Measurements from ENCODE around the gene FLRT2. TPM values are rescaled to one million over a fixed set of nuclear protein-coding genes. Genes with fewer than 3 reads are reported as not detected.

FLRT2 gene
- total and polyA plus RNA-seq, 7 donors: 0.60 to 13.0 (median 3.0) TPM

- no peaks in the 10 kb centered on the region for H3K36me3 ChIP-seq
- H3K9me3 ChIP-seq: no peaks in the 10 kb centered on the region
- H3K27me3 ChIP-seq: no peaks in the 10 kb centered on the region
- WGBS, 2 donors: 62 to 80% methylated on average over 4 of the region's 4 CpGs
- DNase-seq: no peak
- TF ChIP-seq POLR2AphosphoS5 (IDR thresholded peaks at IDR 0.05) (no peak), CTCF (IDR thresholded peaks at IDR 0.05) (no peak), EP300 (IDR thresholded peaks at IDR 0.05) (no peak), POLR2A (IDR thresholded peaks at IDR 0.05) (no peak)
- H3K4me1 ChIP-seq: peaks cover 0 to 8% (median 2%) of the 10 kb centered on the region in 4 donors
- no peak overlapping the region for H3K27ac ChIP-seq
- no peak overlapping the region for H3K4me3 ChIP-seq
- intact Hi-C loops (cut with DNase I): no loop called here
These were observed 9.4 kb upstream of the FLRT2 start for GRCh38 chr14:85520581-85520980.

- Histone ChIP-seq H3K9me3 (no peaks in the 10 kb centered on the region), H3K36me3 (no peaks in the 10 kb centered on the region), H3K4me1 (peaks cover 0 to 13% (median 7%) of the 10 kb centered on the region in 4 donors), H3K4me3 (no peak overlapping the region), H3K27ac (no peak overlapping the region), H3K27me3 (peaks cover 0 to 9% (median 0%) of the 10 kb centered on the region in 3 donors)
- TF ChIP-seq POLR2AphosphoS5 (IDR thresholded peaks at IDR 0.05): no peak
- TF ChIP-seq POLR2A (IDR thresholded peaks at IDR 0.05): no peak
- TF ChIP-seq EP300 (IDR thresholded peaks at IDR 0.05): no peak
- no peak for TF ChIP-seq CTCF (IDR thresholded peaks at IDR 0.05)
- WGBS, 2 donors: 84 to 88% methylated on average over 2 of the region's 2 CpGs
- intact Hi-C loops (cut with DNase I): no loop called here
- no peak for DNase-seq
These were observed 6.3 kb upstream of the FLRT2 start for GRCh38 chr14:85523624-85524023.

GRCh38 chr14:85527006-85527405 is 2.9 kb upstream of the FLRT2 start:
- no peak for DNase-seq
- no peaks in the 10 kb centered on the region for H3K36me3 ChIP-seq
- peaks cover 0 to 37% (median 0%) of the 10 kb centered on the region in 3 donors for H3K27me3 ChIP-seq
- intact Hi-C loops (cut with DNase I): no loop called here
- H3K9me3 ChIP-seq: no peaks in the 10 kb centered on the region
- no peak overlapping the region for H3K4me3 ChIP-seq
- H3K4me1 ChIP-seq: peaks cover 0 to 38% (median 18%) of the 10 kb centered on the region in 4 donors
- H3K27ac ChIP-seq: no peak overlapping the region
- TF ChIP-seq EP300 (IDR thresholded peaks at IDR 0.05) (no peak), POLR2AphosphoS5 (IDR thresholded peaks at IDR 0.05) (no peak), CTCF (IDR thresholded peaks at IDR 0.05) (no peak), POLR2A (IDR thresholded peaks at IDR 0.05) (no peak)
- whole genome bisulfite sequencing, 2 donors: 81 to 90% methylated on average over 1 of the region's 1 CpG

GRCh38 chr14:85527445-85528035 is 2.4 kb upstream of the FLRT2 start:
- intact Hi-C loops (cut with DNase I): no loop called here
- no peak overlapping the region for H3K4me3 ChIP-seq

More at GRCh38 chr14:85527445-85528035, 2.4 kb upstream of the FLRT2 start:
- peak overlapping the region in 2 of 4 donors; percentile 69 to 73 for H3K27ac ChIP-seq
- H3K36me3 ChIP-seq: no peaks in the 10 kb centered on the region
- 70 to 83% methylated on average over 3 of the region's 3 CpGs for WGBS, 2 donors
- H3K4me1 ChIP-seq: peaks cover 0 to 43% (median 21%) of the 10 kb centered on the region in 4 donors
- H3K9me3 ChIP-seq: no peaks in the 10 kb centered on the region
- H3K27me3 ChIP-seq: peaks cover 0 to 42% (median 0%) of the 10 kb centered on the region in 3 donors
- TF ChIP-seq EP300 (IDR thresholded peaks at IDR 0.05): no peak
- no peak for TF ChIP-seq POLR2AphosphoS5 (IDR thresholded peaks at IDR 0.05)
- no peak for TF ChIP-seq CTCF (IDR thresholded peaks at IDR 0.05)
- TF ChIP-seq POLR2A (IDR thresholded peaks at IDR 0.05): no peak
- no peak for DNase-seq
